SK-N-DZ (cell line): ENCODE results near the gene DNAJB9.

Source experiments
- DNase-seq: peaks from one replicate; pipeline ENCODE4 v3.0.0-alpha.2; 2015; ENCODE audit warnings: low spot score

DNAJB9 gene

GRCh38 chr7:108604307-108605077 lies 34.8 kb downstream of the DNAJB9 start:
- no peak for DNase-seq

GRCh38 chr7:108605559-108606201 lies 36.0 kb downstream of the DNAJB9 start:
- no peak for DNase-seq

GRCh38 chr7:108609643-108610042 lies 40.0 kb downstream of the DNAJB9 start:
- no peak for DNase-seq

GRCh38 chr7:108611268-108611667 lies 41.6 kb downstream of the DNAJB9 start:
- no peak for DNase-seq

- DNase-seq: peak; percentile 66
Measured at GRCh38 chr7:108613147-108613948, 43.7 kb downstream of the DNAJB9 start.

GRCh38 chr7:108613949-108614381 lies 44.3 kb downstream of the DNAJB9 start:
- no peak for DNase-seq

- no peak for DNase-seq
Measured at GRCh38 chr7:108614896-108615295, 45.2 kb downstream of the DNAJB9 start.

- DNase-seq: no peak
Measured at GRCh38 chr7:108618056-108618455, 48.4 kb downstream of the DNAJB9 start.

- no peak for DNase-seq
Measured at GRCh38 chr7:108623220-108623619, 53.5 kb downstream of the DNAJB9 start.
